GM19468 (cell line): ENCODE measurements around the gene NRP2.

Source experiments
- ATAC-seq: cut with Tn5 transposase; IDR thresholded peaks from one replicate; pipeline ENCODE4 v1.9.1; 2021; ENCODE audit warnings: mild to moderate bottlenecking, moderate library complexity, moderate number of reproducible peaks; ENCODE audit not compliant: unreplicated experiment; ENCODE audit errors: extremely low read depth

NRP2 gene

GRCh38 chr2:205835251-205835791 is 153.0 kb downstream of the NRP2 start:
- ATAC-seq: no peak

- ATAC-seq: no peak
Measured at GRCh38 chr2:205835923-205836322, 153.6 kb downstream of the NRP2 start.

DNA sequence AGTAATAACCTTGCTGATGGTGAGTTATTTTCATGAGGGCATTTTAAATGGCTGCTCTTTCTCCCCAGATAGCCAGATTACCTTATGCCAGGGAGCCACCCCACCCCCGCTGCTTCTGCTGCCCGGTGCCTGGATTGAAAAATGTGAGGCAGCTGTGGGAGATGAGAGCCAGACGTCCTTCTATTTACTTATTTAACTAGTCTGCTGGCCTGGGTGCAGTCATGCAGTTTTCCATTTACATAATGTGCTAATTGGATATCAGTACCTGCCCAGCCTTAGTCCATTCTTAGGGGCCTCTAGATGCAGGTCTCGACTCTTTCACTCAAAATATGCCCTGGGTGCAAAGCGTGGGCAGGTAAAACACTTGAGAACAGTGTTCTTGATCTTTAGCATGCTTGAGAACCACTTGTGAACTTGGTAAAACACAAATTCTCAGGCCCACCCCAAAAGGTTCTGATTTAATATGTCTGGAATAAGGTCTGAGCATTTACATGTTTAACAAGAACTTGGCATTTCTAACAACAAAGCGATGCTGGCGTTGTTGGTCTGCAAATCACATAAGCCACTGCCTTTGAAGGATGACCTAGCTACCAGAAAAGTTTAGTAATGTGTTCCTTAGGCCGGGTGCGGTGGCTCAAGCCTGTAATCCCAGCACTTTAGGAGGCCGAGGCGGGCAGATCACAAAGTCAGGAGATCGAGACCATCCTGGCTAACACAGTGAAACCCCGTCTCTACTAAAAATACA is 154.3 kb downstream of the NRP2 start:
- no peak for ATAC-seq

DNA sequence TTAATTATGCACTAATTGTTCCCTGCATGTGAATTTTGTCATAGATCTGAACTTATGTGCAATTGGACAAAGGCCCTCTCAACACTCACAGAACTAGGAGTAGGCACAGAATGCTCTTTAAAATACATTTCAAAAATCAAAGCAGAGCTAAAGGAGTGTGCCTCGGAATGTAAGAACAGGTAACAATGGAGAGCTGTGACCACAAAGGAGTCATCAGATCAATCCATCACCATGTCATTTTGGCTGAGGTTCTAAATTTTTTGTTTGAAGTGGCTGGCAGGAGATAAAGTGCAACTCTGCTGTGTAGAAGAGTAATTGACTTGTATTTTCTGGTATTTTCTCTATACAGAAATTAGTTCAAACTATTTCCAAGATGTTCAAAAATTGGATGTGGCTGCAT is 155.4 kb downstream of the NRP2 start:
- ATAC-seq: no peak

- no peak for ATAC-seq
Measured at GRCh38 chr2:205845446-205845845, 163.1 kb downstream of the NRP2 start.
